ENCODE data around the gene OR51B6. TPM values are rescaled to one million over a fixed set of nuclear protein-coding genes. Genes with fewer than 3 reads are reported as not detected.
"Not testable (repeated sequence)": the region's sequence is repeated elsewhere in the genome, so short reads cannot be mapped to it uniquely, and the experiment has no call there.

OR51B6 gene
- total and polyA plus RNA-seq, 9 donors, result not detected

DNA sequence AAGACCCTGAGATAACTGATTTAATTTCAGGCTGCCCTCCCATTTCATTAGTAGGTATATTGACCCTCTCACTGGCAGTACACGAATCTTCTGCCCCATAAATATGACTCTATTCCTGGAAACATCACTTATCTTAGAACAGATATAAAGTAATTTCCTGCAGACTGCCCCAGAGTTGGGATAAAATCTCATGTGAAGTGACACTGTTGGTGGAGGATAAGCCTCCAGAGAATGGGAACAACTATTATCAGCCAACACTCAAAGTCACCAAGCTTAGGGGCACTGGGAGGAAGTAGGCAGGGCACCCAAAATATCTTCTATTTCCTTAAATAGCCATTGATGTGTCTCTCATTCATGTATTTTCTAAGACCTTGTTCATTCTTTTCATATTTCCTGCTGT, 16.1 kb upstream of the OR51B6 start:
- no peak overlapping the region for H3K4me3 ChIP-seq (ENCODE audit: low read length)
- no peak overlapping the region for H3K27ac ChIP-seq (ENCODE audit: low read length)
- no peaks in the 10 kb centered on the region for H3K9me3 ChIP-seq (replicated peaks; ENCODE audit: control insufficient read depth, low read depth, low read length)
- no peaks in the 10 kb centered on the region for H3K36me3 ChIP-seq (ENCODE audit: control insufficient read depth, insufficient read depth, low read length)
- H3K4me1 ChIP-seq (ENCODE audit: control insufficient read depth, insufficient read depth, low read length), result no peaks in the 10 kb centered on the region
- WGBS (ENCODE audit: insufficient coverage), result no CpG with 5 or more reads among the region's 1 CpG
- H3K27me3 ChIP-seq (ENCODE audit: control insufficient read depth, insufficient read depth, low read length), result no peaks in the 10 kb centered on the region
- no peak for DNase-seq

DNA sequence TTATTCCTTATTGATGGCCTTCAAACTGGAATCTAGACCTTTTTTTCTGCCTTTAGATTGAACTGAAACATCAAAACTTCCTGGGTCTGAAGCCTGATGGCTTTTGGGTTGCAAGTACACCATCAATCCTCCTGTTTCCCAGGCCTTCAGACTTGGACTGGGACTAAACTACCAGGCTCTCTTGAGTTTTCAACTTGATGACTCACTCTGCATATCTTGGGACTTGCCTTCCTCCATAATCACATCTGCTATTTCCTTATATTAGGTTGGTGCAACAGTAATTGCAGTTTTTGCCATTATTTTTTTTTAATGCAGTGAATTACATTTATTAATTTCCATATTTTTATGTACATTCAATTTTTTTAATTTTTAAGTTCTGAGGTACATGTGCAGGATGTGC, 15.0 kb upstream of the OR51B6 start:
- Histone ChIP-seq H3K27ac (ENCODE audit: low read length) (no peak overlapping the region), H3K4me3 (ENCODE audit: low read length) (no peak overlapping the region), H3K9me3 (replicated peaks; ENCODE audit: control insufficient read depth, low read depth, low read length) (no peaks in the 10 kb centered on the region), H3K36me3 (ENCODE audit: control insufficient read depth, insufficient read depth, low read length) (no peaks in the 10 kb centered on the region), H3K4me1 (ENCODE audit: control insufficient read depth, insufficient read depth, low read length) (no peaks in the 10 kb centered on the region), H3K27me3 (ENCODE audit: control insufficient read depth, insufficient read depth, low read length) (no peaks in the 10 kb centered on the region)
- DNase-seq, result no peak

DNA sequence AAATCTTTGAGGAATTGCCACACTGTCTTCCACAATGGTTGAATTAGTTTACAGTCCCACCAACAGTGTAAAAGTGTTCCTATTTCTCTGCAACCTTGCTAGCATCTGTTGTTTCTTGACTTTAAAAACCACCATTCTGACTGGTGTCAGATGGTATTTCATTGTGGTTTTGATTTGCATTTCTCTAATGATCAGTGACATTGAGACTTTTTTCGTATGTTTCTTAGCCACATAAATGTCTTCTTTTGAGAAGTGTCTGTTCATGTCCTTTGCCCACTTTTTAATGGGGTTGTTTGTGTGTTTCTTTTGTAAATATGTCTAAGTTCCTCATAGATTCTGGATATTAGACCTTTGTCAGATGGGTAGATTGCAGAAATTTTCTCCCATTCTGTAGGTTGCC, 14.1 kb upstream of the OR51B6 start:
- not testable (repeated sequence) for H3K27ac ChIP-seq (ENCODE audit: low read length); H3K27me3 ChIP-seq (ENCODE audit: control insufficient read depth, insufficient read depth, low read length); DNase-seq; H3K4me3 ChIP-seq (ENCODE audit: low read length); H3K9me3 ChIP-seq (replicated peaks; ENCODE audit: control insufficient read depth, low read depth, low read length); H3K36me3 ChIP-seq (ENCODE audit: control insufficient read depth, insufficient read depth, low read length); H3K4me1 ChIP-seq (ENCODE audit: control insufficient read depth, insufficient read depth, low read length)
- WGBS (ENCODE audit: insufficient coverage), result no CpG with 5 or more reads among the region's 1 CpG

DNA sequence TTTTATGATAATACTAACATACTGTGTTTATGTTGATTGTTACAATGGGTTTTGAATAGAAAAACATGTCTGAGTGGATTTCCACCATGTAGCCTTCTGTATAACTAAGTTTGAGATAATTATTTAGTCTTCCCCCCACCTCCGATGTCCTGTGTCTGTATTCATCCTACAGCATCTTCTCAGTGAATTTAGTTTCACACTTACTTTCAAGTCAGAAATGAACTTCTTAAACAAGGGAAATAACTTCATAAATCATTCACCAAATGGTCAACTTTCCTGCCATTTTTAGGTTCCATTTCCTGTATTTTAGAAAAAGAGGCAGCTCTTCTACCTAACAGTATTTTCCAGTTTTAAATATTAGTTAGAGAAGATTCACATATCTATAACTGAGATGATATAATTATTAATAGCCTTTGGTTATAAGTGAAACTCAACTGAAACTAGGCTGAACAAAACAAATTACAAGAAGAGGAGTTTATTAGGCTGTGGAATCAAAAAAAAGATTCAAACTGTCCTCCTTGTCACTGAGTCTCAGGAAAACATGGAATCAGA, 11.5 kb upstream of the OR51B6 start:
- Histone ChIP-seq H3K4me3 (ENCODE audit: low read length) (no peak overlapping the region), H3K9me3 (replicated peaks; ENCODE audit: control insufficient read depth, low read depth, low read length) (no peaks in the 10 kb centered on the region), H3K27ac (ENCODE audit: low read length) (no peak overlapping the region), H3K36me3 (ENCODE audit: control insufficient read depth, insufficient read depth, low read length) (no peaks in the 10 kb centered on the region), H3K27me3 (ENCODE audit: control insufficient read depth, insufficient read depth, low read length) (no peaks in the 10 kb centered on the region), H3K4me1 (ENCODE audit: control insufficient read depth, insufficient read depth, low read length) (no peaks in the 10 kb centered on the region)
- WGBS (ENCODE audit: insufficient coverage), result no CpG with 5 or more reads among the region's 1 CpG
- DNase-seq, result no peak

- Histone ChIP-seq H3K9me3 (replicated peaks; ENCODE audit: control insufficient read depth, low read depth, low read length) (no peaks in the 10 kb centered on the region), H3K27me3 (ENCODE audit: control insufficient read depth, insufficient read depth, low read length) (no peaks in the 10 kb centered on the region), H3K4me1 (ENCODE audit: control insufficient read depth, insufficient read depth, low read length) (no peaks in the 10 kb centered on the region), H3K4me3 (ENCODE audit: low read length) (no peak within 1 kb of the TSS), H3K27ac (ENCODE audit: low read length) (no peak within 1 kb of the TSS), H3K36me3 (ENCODE audit: control insufficient read depth, insufficient read depth, low read length) (no peaks in the 10 kb centered on the region)
- DNase-seq, result no peak
- WGBS (ENCODE audit: insufficient coverage), result no CpG with 5 or more reads among the region's 6 CpGs
Observed at GRCh38 chr11:5343474-5344335, 7.6 kb upstream of the OR51B6 start, which contains the start of gene OR51B5. OR51B5 (minus strand) TSS chr11:5343524; CDS start chr11:5343524, 0 bp downstream.

DNA sequence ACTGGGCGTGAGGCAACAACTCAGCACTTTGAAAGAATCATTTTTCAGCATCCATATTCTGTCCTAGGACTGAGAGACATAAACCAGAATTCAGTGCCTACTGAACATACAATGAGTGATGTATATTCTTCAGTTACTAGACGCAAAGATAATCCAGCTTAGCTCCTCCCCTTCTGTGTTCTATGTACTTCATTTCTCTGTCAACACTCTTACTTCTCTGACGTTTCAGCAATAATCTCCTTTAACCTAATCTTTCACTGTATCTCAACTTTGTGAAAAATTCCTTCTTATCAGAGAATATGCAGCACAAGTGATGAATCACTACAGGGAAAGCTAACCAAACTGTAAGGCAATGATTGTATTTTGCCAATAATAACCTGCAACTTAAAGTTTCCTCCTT, 5.5 kb upstream of the OR51B6 start:
- no peak overlapping the region for H3K4me3 ChIP-seq (ENCODE audit: low read length)
- DNase-seq, result no peak
- no peaks in the 10 kb centered on the region for H3K27me3 ChIP-seq (ENCODE audit: control insufficient read depth, insufficient read depth, low read length)
- H3K9me3 ChIP-seq (replicated peaks; ENCODE audit: control insufficient read depth, low read depth, low read length), result no peaks in the 10 kb centered on the region
- 67% methylated on average over 1 of the region's 3 CpGs for WGBS (ENCODE audit: insufficient coverage)
- no peak overlapping the region for H3K27ac ChIP-seq (ENCODE audit: low read length)
- H3K36me3 ChIP-seq (ENCODE audit: control insufficient read depth, insufficient read depth, low read length), result no peaks in the 10 kb centered on the region
- no peaks in the 10 kb centered on the region for H3K4me1 ChIP-seq (ENCODE audit: control insufficient read depth, insufficient read depth, low read length)

DNA sequence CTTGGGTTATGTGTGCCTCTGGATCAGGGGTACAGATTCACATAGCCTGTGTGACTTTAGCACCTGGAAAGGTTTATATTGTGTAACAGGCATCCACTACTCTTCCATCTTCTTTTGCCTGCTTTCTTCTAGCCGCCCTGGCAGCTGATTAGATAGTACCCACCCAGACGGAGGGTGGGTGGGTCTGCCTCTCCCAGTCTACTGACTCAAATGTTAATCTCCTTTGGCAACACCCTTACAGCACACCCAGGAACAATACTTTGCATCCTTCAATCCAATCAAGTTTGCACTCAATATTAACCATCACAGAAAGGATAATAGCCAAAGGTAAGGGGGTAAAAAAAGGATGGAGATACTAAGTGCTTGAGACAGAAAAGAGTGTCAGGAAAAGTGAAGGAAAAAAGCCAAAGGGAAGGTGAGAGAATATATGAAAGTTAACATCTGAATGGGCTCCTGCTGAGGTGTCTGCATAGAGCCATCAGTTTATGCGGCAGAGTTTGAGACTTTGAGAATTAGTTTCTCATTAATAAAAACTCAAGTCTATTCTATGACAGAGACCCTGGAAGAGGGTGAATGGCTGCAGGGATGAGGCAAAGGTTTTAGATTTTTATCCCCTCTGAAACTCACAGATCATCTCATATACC, 2.6 kb upstream of the OR51B6 start:
- Histone ChIP-seq H3K27me3 (ENCODE audit: control insufficient read depth, insufficient read depth, low read length) (no peaks in the 10 kb centered on the region), H3K9me3 (replicated peaks; ENCODE audit: control insufficient read depth, low read depth, low read length) (no peaks in the 10 kb centered on the region), H3K4me1 (ENCODE audit: control insufficient read depth, insufficient read depth, low read length) (no peaks in the 10 kb centered on the region), H3K27ac (ENCODE audit: low read length) (no peak overlapping the region), H3K4me3 (ENCODE audit: low read length) (no peak overlapping the region), H3K36me3 (ENCODE audit: control insufficient read depth, insufficient read depth, low read length) (no peaks in the 10 kb centered on the region)
- DNase-seq, result no peak
- 67% methylated on average over 1 of the region's 3 CpGs for WGBS (ENCODE audit: insufficient coverage)

DNA sequence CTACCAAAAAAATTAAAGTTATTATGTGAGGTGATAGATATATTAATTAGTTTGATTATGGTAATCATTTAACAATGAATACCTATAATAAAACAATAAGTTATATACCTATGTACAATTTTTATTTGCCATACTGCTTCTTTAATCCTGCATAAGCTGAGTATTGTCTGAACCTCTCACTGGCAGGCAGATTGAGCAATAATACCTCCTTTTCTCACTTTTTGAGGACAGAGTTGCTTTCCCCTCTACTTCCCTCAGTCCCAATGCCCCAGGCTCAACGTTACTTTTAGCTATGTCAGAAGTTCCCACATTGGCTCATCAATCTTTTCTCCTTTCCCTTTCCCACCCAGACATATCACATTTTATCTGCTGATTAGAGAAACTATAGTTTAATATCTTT, 1.8 kb upstream of the OR51B6 start:
- Histone ChIP-seq H3K36me3 (ENCODE audit: control insufficient read depth, insufficient read depth, low read length) (no peaks in the 10 kb centered on the region), H3K4me1 (ENCODE audit: control insufficient read depth, insufficient read depth, low read length) (no peaks in the 10 kb centered on the region), H3K4me3 (ENCODE audit: low read length) (no peak overlapping the region), H3K27ac (ENCODE audit: low read length) (no peak overlapping the region), H3K27me3 (ENCODE audit: control insufficient read depth, insufficient read depth, low read length) (no peaks in the 10 kb centered on the region), H3K9me3 (replicated peaks; ENCODE audit: control insufficient read depth, low read depth, low read length) (no peaks in the 10 kb centered on the region)
- WGBS (ENCODE audit: insufficient coverage), result no CpG with 5 or more reads among the region's 1 CpG
- DNase-seq, result no peak

- no CpG with 5 or more reads among the region's 5 CpGs for WGBS (ENCODE audit: insufficient coverage)
- H3K4me3 ChIP-seq (ENCODE audit: low read length); H3K4me1 ChIP-seq (ENCODE audit: control insufficient read depth, insufficient read depth, low read length); H3K27me3 ChIP-seq (ENCODE audit: control insufficient read depth, insufficient read depth, low read length); DNase-seq; H3K9me3 ChIP-seq (replicated peaks; ENCODE audit: control insufficient read depth, low read depth, low read length); H3K36me3 ChIP-seq (ENCODE audit: control insufficient read depth, insufficient read depth, low read length); H3K27ac ChIP-seq (ENCODE audit: low read length): not testable (repeated sequence)
Observed at GRCh38 chr11:5356031-5356430, 4.7 kb downstream of the OR51B6 start.

DNA sequence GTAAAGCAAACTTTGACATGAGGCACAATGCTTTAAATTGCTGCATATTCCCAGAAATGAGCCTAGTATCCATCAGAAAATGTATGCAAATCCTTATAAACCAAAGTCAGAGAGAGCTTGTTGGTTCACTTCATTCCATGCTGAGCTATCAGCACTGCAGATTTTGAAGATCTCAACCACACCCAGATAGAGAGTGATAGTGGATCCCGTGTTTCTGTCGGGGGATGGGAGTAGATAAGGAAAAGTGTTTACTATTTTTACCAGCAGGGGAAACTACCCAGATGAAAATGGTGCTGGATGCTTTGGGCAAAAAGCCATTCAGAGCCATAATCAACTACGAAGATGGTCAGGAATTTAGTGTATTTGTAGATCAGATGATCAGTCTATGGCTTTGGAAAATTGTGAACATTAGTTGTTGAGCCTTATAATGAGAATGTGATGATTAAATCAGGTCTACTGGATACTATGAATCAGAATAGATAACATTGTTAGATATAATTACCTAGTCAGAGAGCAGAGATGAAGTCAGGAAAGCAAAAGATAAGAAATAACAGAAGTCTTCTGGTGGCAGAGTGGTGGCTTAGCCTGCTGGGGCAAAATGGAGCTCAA, 10.8 kb downstream of the OR51B6 start:
- no peaks in the 10 kb centered on the region for H3K4me1 ChIP-seq (ENCODE audit: control insufficient read depth, insufficient read depth, low read length)
- H3K4me3 ChIP-seq (ENCODE audit: low read length), result no peak overlapping the region
- WGBS (ENCODE audit: insufficient coverage), result 93% methylated on average over 2 of the region's 3 CpGs
- no peak for DNase-seq
- no peaks in the 10 kb centered on the region for H3K27me3 ChIP-seq (ENCODE audit: control insufficient read depth, insufficient read depth, low read length)
- H3K36me3 ChIP-seq (ENCODE audit: control insufficient read depth, insufficient read depth, low read length), result no peaks in the 10 kb centered on the region
- no peak overlapping the region for H3K27ac ChIP-seq (ENCODE audit: low read length)
- H3K9me3 ChIP-seq (replicated peaks; ENCODE audit: control insufficient read depth, low read depth, low read length), result no peaks in the 10 kb centered on the region
